ENCODE results near the gene THSD4. TPM values are rescaled to one million over a fixed set of nuclear protein-coding genes. Genes with fewer than 3 reads are reported as not detected.

THSD4 gene
- polyA plus RNA-seq, 1 donor from 2014 or later = 0.46 TPM

DNA sequence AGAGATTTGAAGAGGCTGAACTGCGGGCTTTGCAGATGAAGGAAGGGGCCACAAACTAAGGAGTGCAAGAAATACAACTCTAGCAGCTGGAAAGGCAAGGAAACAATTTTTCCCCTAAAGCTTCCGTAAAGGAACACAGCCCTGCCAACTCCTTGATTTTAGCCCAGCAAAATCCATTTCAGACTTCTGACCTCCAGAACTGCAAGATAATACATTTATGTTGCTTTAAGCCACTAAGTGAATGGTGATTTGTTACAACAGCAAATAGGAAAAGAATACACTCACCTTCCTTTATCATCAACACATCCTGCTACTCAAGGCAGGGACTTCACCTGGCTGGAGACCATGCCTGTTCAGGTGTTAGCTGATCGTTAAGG, 575.8 kb downstream of the THSD4 start:
- H3K36me3 ChIP-seq (ENCODE audit: insufficient read depth, low read length) = no peaks in the 10 kb centered on the region
- H3K79me2 ChIP-seq (replicated peaks; ENCODE audit: insufficient read depth, low read length) = no peaks in the 10 kb centered on the region
- no peaks in the 10 kb centered on the region for H3F3A ChIP-seq (ENCODE audit: insufficient read depth, low read length, poor library complexity, severe bottlenecking)
- H3K27me3 ChIP-seq (ENCODE audit: insufficient read depth, low read depth, low read length) = no peaks in the 10 kb centered on the region
- H4K20me1 ChIP-seq (ENCODE audit: insufficient read depth) = no peaks in the 10 kb centered on the region
- TF ChIP-seq TAF1 (IDR thresholded peaks at IDR 0.05; ENCODE audit: low read depth) (no peak), SMC3 (conservative IDR thresholded peaks at IDR 0.05; ENCODE audit: poor library complexity) (no peak), CTCF (IDR thresholded peaks at IDR 0.05; ENCODE audit: poor library complexity, severe bottlenecking) (no peak), POLR2AphosphoS5 (IDR thresholded peaks at IDR 0.05) (no peak), EZH2 (IDR thresholded peaks at IDR 0.05; ENCODE audit: borderline replicate concordance, insufficient read depth, low read length, poor library complexity, severe bottlenecking) (no peak), REST (IDR thresholded peaks at IDR 0.05; ENCODE audit: borderline replicate concordance) (no peak), RAD21 (conservative IDR thresholded peaks at IDR 0.05) (no peak), EP300 (conservative IDR thresholded peaks at IDR 0.05; ENCODE audit: poor library complexity, severe bottlenecking) (no peak), MXI1 (conservative IDR thresholded peaks at IDR 0.05; ENCODE audit: poor library complexity, severe bottlenecking) (no peak)
- H3K4me3 ChIP-seq (ENCODE audit: low read length) = no peak overlapping the region
- H3K9me3 ChIP-seq (ENCODE audit: low read length) = no peaks in the 10 kb centered on the region
- no peak overlapping the region for H3K9ac ChIP-seq (ENCODE audit: low read length)
- H3K9me2 ChIP-seq (ENCODE audit: insufficient read depth, low read length) = no peaks in the 10 kb centered on the region
- H2AFZ ChIP-seq (ENCODE audit: low read depth, low read length) = no peak overlapping the region
- no peak overlapping the region for H3K4me2 ChIP-seq (ENCODE audit: low read length)
- H3K27ac ChIP-seq (ENCODE audit: low read length) = no peak overlapping the region

- H3K4me2 ChIP-seq (ENCODE audit: low read length) = no peak overlapping the region
- no peaks in the 10 kb centered on the region for H3K27me3 ChIP-seq (ENCODE audit: insufficient read depth, low read depth, low read length)
- TF ChIP-seq CTCF (IDR thresholded peaks at IDR 0.05; ENCODE audit: poor library complexity, severe bottlenecking) (no peak), EZH2 (IDR thresholded peaks at IDR 0.05; ENCODE audit: borderline replicate concordance, insufficient read depth, low read length, poor library complexity, severe bottlenecking) (no peak), EP300 (conservative IDR thresholded peaks at IDR 0.05; ENCODE audit: poor library complexity, severe bottlenecking) (no peak), REST (IDR thresholded peaks at IDR 0.05; ENCODE audit: borderline replicate concordance) (no peak), TAF1 (IDR thresholded peaks at IDR 0.05; ENCODE audit: low read depth) (no peak), SMC3 (conservative IDR thresholded peaks at IDR 0.05; ENCODE audit: poor library complexity) (no peak), RAD21 (conservative IDR thresholded peaks at IDR 0.05) (no peak), POLR2AphosphoS5 (IDR thresholded peaks at IDR 0.05) (no peak), MXI1 (conservative IDR thresholded peaks at IDR 0.05; ENCODE audit: poor library complexity, severe bottlenecking) (no peak)
- H3K79me2 ChIP-seq (replicated peaks; ENCODE audit: insufficient read depth, low read length) = no peaks in the 10 kb centered on the region
- H3K4me3 ChIP-seq (ENCODE audit: low read length) = no peak overlapping the region
- no peak overlapping the region for H2AFZ ChIP-seq (ENCODE audit: low read depth, low read length)
- H3K36me3 ChIP-seq (ENCODE audit: insufficient read depth, low read length) = no peaks in the 10 kb centered on the region
- H3K9ac ChIP-seq (ENCODE audit: low read length) = no peak overlapping the region
- H3K27ac ChIP-seq (ENCODE audit: low read length) = no peak overlapping the region
- no peaks in the 10 kb centered on the region for H4K20me1 ChIP-seq (ENCODE audit: insufficient read depth)
- H3K9me3 ChIP-seq (ENCODE audit: low read length) = no peaks in the 10 kb centered on the region
- H3K9me2 ChIP-seq (ENCODE audit: insufficient read depth, low read length) = no peaks in the 10 kb centered on the region
- no peaks in the 10 kb centered on the region for H3F3A ChIP-seq (ENCODE audit: insufficient read depth, low read length, poor library complexity, severe bottlenecking)
Measured at GRCh38 chr15:71691458-71692417, 576.5 kb downstream of the THSD4 start.

Measured in neural cell (in vitro differentiated cells).